Tibial nerve (tissue), 4 donors: Measurements from ENCODE around the gene BOD1L1. TPM values are rescaled to one million over a fixed set of nuclear protein-coding genes. Genes with fewer than 3 reads are reported as not detected.

Experiments used
- DNase-seq, 2 donors: peaks; one replicate each; pipeline ENCODE4 v3.0.0-alpha.2; 2019; ENCODE audit warnings: low spot score in 2 of 2
- H3K27ac ChIP-seq, 4 donors: fragments of 200-600 bp; sonication (generic) in 3 of 4; one replicate each; pipeline ENCODE4 v1.5.1; 2017 to 2019; ENCODE audit warnings: mild to moderate bottlenecking in 1 of 4
- H3K27me3 ChIP-seq, 2 donors: fragments of 200-600 bp; sonication (generic) in 1 of 2; one replicate each; pipeline versions ENCODE4 v1.5.1 to v1.6.0; 2017 to 2019
- H3K36me3 ChIP-seq, 3 donors: fragments of 200-600 bp; sonication (generic); one replicate each; pipeline ENCODE4 v1.5.1; 2018 to 2019
- H3K4me1 ChIP-seq, 4 donors: fragments of 200-600 bp; sonication (generic) in 3 of 4; one replicate each; pipeline ENCODE4 v1.5.1; 2017 to 2019
- H3K4me3 ChIP-seq, 4 donors: fragments of 200-600 bp; sonication (generic) in 3 of 4; one replicate each; pipeline ENCODE4 v1.5.1; 2017 to 2019; ENCODE audit warnings: mild to moderate bottlenecking in 1 of 4, moderate library complexity in 1 of 4
- H3K9me3 ChIP-seq, 4 donors: fragments of 200-600 bp; sonication (generic) in 3 of 4; one replicate each; pipeline ENCODE4 v1.5.1; 2017 to 2019
- CTCF ChIP-seq, 5 experiments: fragments of 200-600 bp in 3 of 5; fragments of 450-650 bp in 2 of 5; sonication (generic) in 3 of 5; IDR thresholded peaks; one replicate each; pipeline ENCODE4 v1.5.1; 2016 to 2019; ENCODE audit warnings: antibody characterized with exemption in 5 of 5, mild to moderate bottlenecking in 3 of 5, moderate library complexity in 2 of 5
- EP300 ChIP-seq, 2 donors: sonication (generic); formaldehyde crosslinking; IDR thresholded peaks; one replicate each; pipeline ENCODE4 v1.6.1; 2017; ENCODE audit warnings: antibody characterized with exemption in 2 of 2, mild to moderate bottlenecking in 1 of 2
- POLR2A ChIP-seq, 2 donors: fragments of 450-650 bp; IDR thresholded peaks; one replicate each; pipeline ENCODE4 v1.6.1; 2017; ENCODE audit warnings: antibody characterized with exemption in 2 of 2, mild to moderate bottlenecking in 2 of 2, moderate library complexity in 2 of 2
- WGBS, 2 donors: methylation state at CpG; one replicate each; pipeline ENCODE4 v1.1.5; 2018; 5-methylcytosine and 5-hydroxymethylcytosine counted together
- total RNA-seq, 4 donors: library from RNA; depleted of rRNA; stranded (reverse); fragments of >200 nt; gene quantifications; one replicate each; pipeline ENCODE4 v1.1.0, GENCODE V29; 2016

The BOD1L1 gene
- total RNA-seq, 4 donors from 2014 or later, result 41.5 to 53.8 (median 47.8) TPM

- TF ChIP-seq CTCF (IDR thresholded peaks at IDR 0.05) (no peak), POLR2A (IDR thresholded peaks at IDR 0.05) (no peak), EP300 (IDR thresholded peaks at IDR 0.05) (no peak)
- Histone ChIP-seq H3K36me3 (no peaks in the 10 kb centered on the region), H3K4me3 (no peak overlapping the region), H3K27me3 (peaks cover 3 to 100% of the 10 kb centered on the region in 2 donors), H3K9me3 (peaks cover 0 to 3% (median 0%) of the 10 kb centered on the region in 4 donors), H3K27ac (no peak overlapping the region), H3K4me1 (peaks cover 0 to 34% (median 3%) of the 10 kb centered on the region in 4 donors)
- 6 to 7% methylated on average over 31 of the region's 32 CpGs for WGBS, 2 donors
- DNase-seq, result no peak
Measured at GRCh38 chr4:13534344-13535063, 93.0 kb downstream of the BOD1L1 start.

- Histone ChIP-seq H3K4me3 (no peak overlapping the region), H3K27ac (no peak overlapping the region), H3K36me3 (no peaks in the 10 kb centered on the region), H3K27me3 (peaks cover 8 to 100% of the 10 kb centered on the region in 2 donors), H3K4me1 (peaks cover 0 to 33% (median under 1%) of the 10 kb centered on the region in 4 donors), H3K9me3 (peaks cover 0 to 3% (median 0%) of the 10 kb centered on the region in 4 donors)
- WGBS, 2 donors, result 13 to 17% methylated on average over 13 of the region's 13 CpGs
- DNase-seq, result no peak
- TF ChIP-seq EP300 (IDR thresholded peaks at IDR 0.05), result no peak
- no peak for TF ChIP-seq CTCF (IDR thresholded peaks at IDR 0.05)
- no peak for TF ChIP-seq POLR2A (IDR thresholded peaks at IDR 0.05)
Measured at GRCh38 chr4:13533670-13534343, 93.7 kb downstream of the BOD1L1 start.

GRCh38 chr4:13531625-13531998 lies 95.9 kb downstream of the BOD1L1 start:
- Histone ChIP-seq H3K4me1 (peaks cover 0 to 44% (median 0%) of the 10 kb centered on the region in 4 donors), H3K27ac (no peak overlapping the region), H3K9me3 (no peaks in the 10 kb centered on the region), H3K4me3 (no peak overlapping the region), H3K27me3 (peaks cover 8 to 100% of the 10 kb centered on the region in 2 donors), H3K36me3 (no peaks in the 10 kb centered on the region)
- DNase-seq, result no peak
- TF ChIP-seq EP300 (IDR thresholded peaks at IDR 0.05) (no peak), POLR2A (IDR thresholded peaks at IDR 0.05) (no peak), CTCF (IDR thresholded peaks at IDR 0.05) (no peak)
- 36 to 42% methylated on average over 8 of the region's 8 CpGs for WGBS, 2 donors

GRCh38 chr4:13530823-13531624 lies 96.5 kb downstream of the BOD1L1 start:
- no peaks in the 10 kb centered on the region for H3K9me3 ChIP-seq
- TF ChIP-seq POLR2A (IDR thresholded peaks at IDR 0.05) (no peak), CTCF (IDR thresholded peaks at IDR 0.05) (no peak), EP300 (IDR thresholded peaks at IDR 0.05) (no peak)
- H3K4me3 ChIP-seq, result no peak overlapping the region
- no peaks in the 10 kb centered on the region for H3K36me3 ChIP-seq
- DNase-seq, result no peak
- peaks cover 0 to 44% (median 0%) of the 10 kb centered on the region in 4 donors for H3K4me1 ChIP-seq
- no peak overlapping the region for H3K27ac ChIP-seq
- 8 to 9% methylated on average over 35 of the region's 35 CpGs for WGBS, 2 donors
- peaks cover 8 to 100% of the 10 kb centered on the region in 2 donors for H3K27me3 ChIP-seq
